ENCODE measurements around the gene BBX. TPM values are rescaled to one million over a fixed set of nuclear protein-coding genes. Genes with fewer than 3 reads are reported as not detected.

BBX gene
- 32.0 TPM for polyA plus RNA-seq
- long read RNA-seq, donor 1, partial matches to known transcripts = 6 of 6 reads
- long read RNA-seq, donor 1, other reads (novel, unspliced or antisense) = 0 of 6 reads
- long read RNA-seq, donor 2, full-length matches to known transcripts = 2 of 26 reads
- long read RNA-seq, donor 2, partial matches to known transcripts = 24 of 26 reads
- long read RNA-seq, donor 2, other reads (novel, unspliced or antisense) = 0 of 26 reads
- long read RNA-seq, donor 3 = 0 reads
- long read RNA-seq, donor 4 = 0 reads
- long read RNA-seq, donor 5, full-length matches to known transcripts = 1 of 1 reads
- long read RNA-seq, donor 5, partial matches to known transcripts = 0 of 1 reads
- long read RNA-seq, donor 5, other reads (novel, unspliced or antisense) = 0 of 1 reads
- long read RNA-seq, donor 6, partial matches to known transcripts = 14 of 14 reads
- long read RNA-seq, donor 6, other reads (novel, unspliced or antisense) = 0 of 14 reads
- long read RNA-seq, donor 7, partial matches to known transcripts = 13 of 13 reads
- long read RNA-seq, donor 7, other reads (novel, unspliced or antisense) = 0 of 13 reads
- long read RNA-seq, donor 8, partial matches to known transcripts = 26 of 27 reads
- long read RNA-seq, donor 8, other reads (novel, unspliced or antisense) = 0 of 27 reads
- long read RNA-seq, donor 9, partial matches to known transcripts = 13 of 13 reads
- long read RNA-seq, donor 9, other reads (novel, unspliced or antisense) = 0 of 13 reads
- long read RNA-seq, donor 10, partial matches to known transcripts = 32 of 33 reads
- long read RNA-seq, donor 10, other reads (novel, unspliced or antisense) = 0 of 33 reads
- long read RNA-seq, donor 11, partial matches to known transcripts = 10 of 10 reads
- long read RNA-seq, donor 11, other reads (novel, unspliced or antisense) = 0 of 10 reads

DNA sequence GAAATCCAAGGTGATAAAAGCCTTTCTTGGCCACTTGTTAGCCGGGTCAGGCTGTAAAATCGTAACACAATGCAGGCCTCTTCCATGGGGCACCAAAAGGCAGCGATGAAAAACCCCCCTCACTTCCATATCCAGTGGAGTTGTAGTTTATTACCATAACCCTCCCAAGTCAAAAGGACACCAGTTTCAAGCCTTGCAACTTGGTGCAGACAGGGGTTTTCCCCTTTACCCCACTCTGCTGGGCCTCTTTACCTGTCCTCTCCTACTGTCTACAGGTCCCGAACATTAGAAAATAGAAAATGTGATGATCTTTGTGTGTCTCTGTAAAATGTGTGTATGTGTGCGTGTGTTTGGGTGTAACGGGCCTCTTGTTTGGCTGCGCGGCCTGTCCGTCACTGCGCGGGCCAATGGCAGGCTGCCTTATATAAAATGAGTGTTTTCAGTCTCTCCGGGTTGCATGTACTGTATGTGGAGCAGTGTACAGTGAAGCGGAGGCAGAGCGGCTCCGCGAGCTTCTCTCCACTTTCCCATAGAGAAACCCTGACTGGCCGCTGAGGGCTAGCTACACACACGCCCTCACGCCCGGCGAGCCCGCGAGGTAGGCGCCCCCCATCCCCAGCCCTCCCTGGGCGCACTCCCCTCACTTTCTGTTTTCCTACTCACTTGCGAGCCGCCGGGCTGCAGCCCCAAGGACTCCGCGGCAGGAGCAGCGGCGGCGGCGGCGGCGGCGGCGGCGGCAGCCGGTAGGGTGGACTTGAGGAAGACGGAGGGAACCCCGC is at the start of gene BBX:
Gene BBX (plus strand): TSS at position 453 of the 779 bp plus-strand sequence. CDS start 187,499 bp downstream, outside the sequence.
- WGBS (ENCODE audit: insufficient coverage, low lambda C conversion rate) = no CpG with 5 or more reads among the region's 42 CpGs
- H3K9me3 ChIP-seq (ENCODE audit: control insufficient read depth, low read depth, low read length) = no peaks in the 10 kb centered on the region
- DNase-seq = peak; percentile 93 to 99
- H3K27me3 ChIP-seq (ENCODE audit: control insufficient read depth, insufficient read depth, low read length) = no peaks in the 10 kb centered on the region
- H3K4me1 ChIP-seq (ENCODE audit: control insufficient read depth, insufficient read depth, low read length) = peaks cover 4% of the 10 kb centered on the region
- H3K27ac ChIP-seq (ENCODE audit: low read length) = peak within 1 kb of the TSS; percentile 93
- no peaks in the 10 kb centered on the region for H3K36me3 ChIP-seq (ENCODE audit: control insufficient read depth, insufficient read depth, low read length)
- H3K4me3 ChIP-seq (ENCODE audit: low read length) = peak within 1 kb of the TSS; percentile 77

DNA sequence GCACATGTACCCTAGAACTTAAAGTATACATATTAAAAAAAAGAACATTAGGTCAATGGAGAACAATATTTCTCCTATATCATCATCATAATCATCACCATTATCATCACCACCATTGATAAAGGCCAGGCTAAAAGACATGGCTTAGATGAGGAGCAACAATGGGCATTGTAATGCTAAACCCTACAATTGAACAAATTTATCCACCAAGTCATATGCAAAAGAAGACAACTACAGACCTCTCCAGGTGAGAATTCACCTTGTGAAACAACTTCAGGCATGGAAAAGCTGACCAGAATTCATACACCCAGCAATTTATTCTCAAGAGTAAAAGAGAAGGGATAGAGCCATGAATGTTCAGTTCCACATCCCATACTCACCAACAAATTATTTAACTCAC is 46.3 kb upstream of the BBX start:
- DNase-seq = no peak
- H3K36me3 ChIP-seq (ENCODE audit: control insufficient read depth, insufficient read depth, low read length) = no peaks in the 10 kb centered on the region

GRCh38 chr3:107487490-107487889 is 35.3 kb upstream of the BBX start:
- 100% methylated on average over 1 of the region's 2 CpGs for WGBS (ENCODE audit: insufficient coverage, low lambda C conversion rate)
- Histone ChIP-seq H3K4me1 (ENCODE audit: control insufficient read depth, insufficient read depth, low read length) (no peaks in the 10 kb centered on the region), H3K27ac (ENCODE audit: low read length) (no peak overlapping the region), H3K4me3 (ENCODE audit: low read length) (no peak overlapping the region), H3K9me3 (ENCODE audit: control insufficient read depth, low read depth, low read length) (no peaks in the 10 kb centered on the region), H3K27me3 (ENCODE audit: control insufficient read depth, insufficient read depth, low read length) (no peaks in the 10 kb centered on the region), H3K36me3 (ENCODE audit: control insufficient read depth, insufficient read depth, low read length) (no peaks in the 10 kb centered on the region)
- no peak for DNase-seq

More for the DNA sequence above, 46.3 kb upstream of the BBX start:
- H3K27me3 ChIP-seq (ENCODE audit: control insufficient read depth, insufficient read depth, low read length) = peaks cover 2% of the 10 kb centered on the region
- no peaks in the 10 kb centered on the region for H3K9me3 ChIP-seq (ENCODE audit: control insufficient read depth, low read depth, low read length)
- H3K4me1 ChIP-seq (ENCODE audit: control insufficient read depth, insufficient read depth, low read length) = no peaks in the 10 kb centered on the region
- no peak overlapping the region for H3K4me3 ChIP-seq (ENCODE audit: low read length)
- H3K27ac ChIP-seq (ENCODE audit: low read length) = no peak overlapping the region

DNA sequence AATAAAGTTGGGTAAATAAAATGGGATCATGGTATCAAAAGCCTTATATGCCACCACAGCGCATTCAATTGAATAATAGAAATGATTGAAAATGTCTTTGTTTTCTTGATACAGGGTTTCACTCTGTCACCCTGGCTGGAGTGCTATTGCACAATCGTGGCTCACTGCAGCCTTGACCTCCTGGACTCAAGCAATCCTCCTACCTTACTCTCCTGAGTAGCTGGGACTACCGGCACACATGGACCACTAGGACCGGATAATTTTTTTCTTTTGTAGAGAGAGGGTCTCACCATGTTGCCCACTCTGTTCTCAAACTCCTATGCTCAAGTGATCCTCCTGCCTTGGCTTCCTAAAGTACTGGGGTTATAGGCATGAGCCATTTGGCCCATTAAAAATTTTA is 33.8 kb upstream of the BBX start:
- Histone ChIP-seq H3K27me3 (ENCODE audit: control insufficient read depth, insufficient read depth, low read length) (no peaks in the 10 kb centered on the region), H3K4me3 (ENCODE audit: low read length) (no peak overlapping the region), H3K36me3 (ENCODE audit: control insufficient read depth, insufficient read depth, low read length) (no peaks in the 10 kb centered on the region), H3K4me1 (ENCODE audit: control insufficient read depth, insufficient read depth, low read length) (no peaks in the 10 kb centered on the region), H3K9me3 (ENCODE audit: control insufficient read depth, low read depth, low read length) (no peaks in the 10 kb centered on the region), H3K27ac (ENCODE audit: low read length) (no peak overlapping the region)
- 10% methylated on average over 2 of the region's 4 CpGs for WGBS (ENCODE audit: insufficient coverage, low lambda C conversion rate)
- peak in 1 of 2 donors; percentile 34 for DNase-seq

DNA sequence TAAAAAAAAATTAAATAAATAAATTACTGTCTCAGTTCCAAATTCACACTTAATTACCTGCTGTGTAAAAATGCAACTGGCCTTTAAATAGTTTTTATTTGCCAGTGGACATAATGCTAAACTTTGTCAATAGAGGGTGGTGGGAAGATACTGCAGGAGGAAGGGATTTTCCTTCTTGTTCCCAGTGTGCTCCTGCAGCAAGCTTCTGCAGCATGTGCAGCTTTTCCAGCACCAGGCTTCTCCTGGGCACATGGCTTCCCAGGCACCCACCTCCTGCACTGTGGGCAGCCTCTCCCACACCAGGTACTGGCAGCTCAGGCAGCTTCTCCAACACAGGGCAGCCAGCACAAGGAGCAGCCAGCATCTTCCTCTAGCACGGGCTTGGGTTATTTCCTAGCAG is 29.6 kb upstream of the BBX start:
- Histone ChIP-seq H3K9me3 (ENCODE audit: control insufficient read depth, low read depth, low read length) (no peaks in the 10 kb centered on the region), H3K36me3 (ENCODE audit: control insufficient read depth, insufficient read depth, low read length) (no peaks in the 10 kb centered on the region), H3K27me3 (ENCODE audit: control insufficient read depth, insufficient read depth, low read length) (no peaks in the 10 kb centered on the region), H3K4me3 (ENCODE audit: low read length) (no peak overlapping the region), H3K27ac (ENCODE audit: low read length) (no peak overlapping the region), H3K4me1 (ENCODE audit: control insufficient read depth, insufficient read depth, low read length) (no peaks in the 10 kb centered on the region)
- no peak for DNase-seq
- no CpG with 5 or more reads among the region's 1 CpG for WGBS (ENCODE audit: insufficient coverage, low lambda C conversion rate)

DNA sequence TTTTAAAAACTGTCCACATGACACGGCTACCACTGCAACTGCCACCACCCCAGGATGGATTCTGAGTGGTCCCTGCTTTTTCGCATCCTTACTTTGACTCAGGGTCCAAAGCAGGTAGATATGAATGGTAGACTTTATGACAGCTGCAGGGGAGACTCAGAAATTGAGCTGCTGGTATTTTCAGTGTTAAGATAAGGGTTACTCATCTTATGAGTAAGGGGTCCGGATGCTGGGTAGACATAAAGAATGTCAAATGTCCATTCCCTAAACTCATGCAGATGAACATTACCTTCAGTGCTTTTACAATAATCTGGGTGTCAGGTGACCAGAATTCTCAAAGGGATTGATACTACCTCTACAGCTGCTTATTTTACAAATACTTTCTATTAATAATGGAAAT is 25.9 kb upstream of the BBX start:
- Histone ChIP-seq H3K27ac (ENCODE audit: low read length) (no peak overlapping the region), H3K4me1 (ENCODE audit: control insufficient read depth, insufficient read depth, low read length) (no peaks in the 10 kb centered on the region), H3K27me3 (ENCODE audit: control insufficient read depth, insufficient read depth, low read length) (no peaks in the 10 kb centered on the region), H3K4me3 (ENCODE audit: low read length) (no peak overlapping the region), H3K36me3 (ENCODE audit: control insufficient read depth, insufficient read depth, low read length) (no peaks in the 10 kb centered on the region), H3K9me3 (ENCODE audit: control insufficient read depth, low read depth, low read length) (no peaks in the 10 kb centered on the region)
- DNase-seq = no peak
- no CpG with 5 or more reads among the region's 3 CpGs for WGBS (ENCODE audit: insufficient coverage, low lambda C conversion rate)

DNA sequence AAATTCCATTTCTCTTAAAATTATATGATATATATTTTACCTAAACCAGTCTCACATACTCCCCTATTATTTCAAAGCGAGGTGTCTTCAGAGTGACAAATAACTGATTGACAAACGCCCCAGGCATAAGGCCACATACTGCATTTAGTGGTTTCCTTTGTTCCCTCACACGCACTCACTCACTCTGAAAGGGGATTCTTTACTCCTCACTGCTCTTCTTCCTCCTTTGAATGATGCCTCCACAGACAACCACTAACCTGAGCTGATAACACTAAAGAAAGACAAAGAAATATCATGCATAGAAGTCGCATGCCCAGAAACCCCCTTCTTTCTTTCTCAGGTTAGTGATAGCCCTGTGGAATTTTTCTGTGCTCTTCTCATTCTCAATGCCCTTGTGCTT is 24.1 kb upstream of the BBX start:
- Histone ChIP-seq H3K4me3 (ENCODE audit: low read length) (no peak overlapping the region), H3K27ac (ENCODE audit: low read length) (no peak overlapping the region), H3K36me3 (ENCODE audit: control insufficient read depth, insufficient read depth, low read length) (no peaks in the 10 kb centered on the region), H3K4me1 (ENCODE audit: control insufficient read depth, insufficient read depth, low read length) (no peaks in the 10 kb centered on the region), H3K27me3 (ENCODE audit: control insufficient read depth, insufficient read depth, low read length) (no peaks in the 10 kb centered on the region), H3K9me3 (ENCODE audit: control insufficient read depth, low read depth, low read length) (no peaks in the 10 kb centered on the region)
- WGBS (ENCODE audit: insufficient coverage, low lambda C conversion rate) = 75% methylated on average over 2 of the region's 4 CpGs
- no peak for DNase-seq

DNA sequence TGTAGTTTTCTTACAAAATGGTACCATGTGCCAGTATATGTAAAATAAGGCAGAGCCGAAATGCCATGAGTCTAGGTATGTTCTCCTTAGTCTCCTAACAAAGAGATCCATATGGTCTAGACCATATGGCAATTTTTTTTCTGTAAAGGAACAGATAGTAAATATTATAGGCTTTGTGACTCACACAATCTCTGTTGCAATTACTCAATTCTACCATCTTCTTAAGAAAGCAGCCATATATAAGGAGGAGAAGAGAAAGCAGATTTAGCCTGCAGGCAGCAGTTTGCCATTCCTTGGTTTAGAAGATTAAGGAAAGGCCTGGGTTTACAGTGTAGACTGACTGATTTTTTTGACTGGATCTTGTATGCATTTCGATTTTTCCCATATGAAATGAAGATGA is 16.3 kb upstream of the BBX start:
- H3K27me3 ChIP-seq (ENCODE audit: control insufficient read depth, insufficient read depth, low read length) = no peaks in the 10 kb centered on the region
- peaks cover 2% of the 10 kb centered on the region for H3K4me1 ChIP-seq (ENCODE audit: control insufficient read depth, insufficient read depth, low read length)
- DNase-seq = no peak
- H3K4me3 ChIP-seq (ENCODE audit: low read length) = no peak overlapping the region
- H3K36me3 ChIP-seq (ENCODE audit: control insufficient read depth, insufficient read depth, low read length) = no peaks in the 10 kb centered on the region
- no peak overlapping the region for H3K27ac ChIP-seq (ENCODE audit: low read length)
- 100% methylated on average over 2 of the region's 2 CpGs for whole genome bisulfite sequencing (ENCODE audit: insufficient coverage, low lambda C conversion rate)
- no peaks in the 10 kb centered on the region for H3K9me3 ChIP-seq (ENCODE audit: control insufficient read depth, low read depth, low read length)

DNA sequence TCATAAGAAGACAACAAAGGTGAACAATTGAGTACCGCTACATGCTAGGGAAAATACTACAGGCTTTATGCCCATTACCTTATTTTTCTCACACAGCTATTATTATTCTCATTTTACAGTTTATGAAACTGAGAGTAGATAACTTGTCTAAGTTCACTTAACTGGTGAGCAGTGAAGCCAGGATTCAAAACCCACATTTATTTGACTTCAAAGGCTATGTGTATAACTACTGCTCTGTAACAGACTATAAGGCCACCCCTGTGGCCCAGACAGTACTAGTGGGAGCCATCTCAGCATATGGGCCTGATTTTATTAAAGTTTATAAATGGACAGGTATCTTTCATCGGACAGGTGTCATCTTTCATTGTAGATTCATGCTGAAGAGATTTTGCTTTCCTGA is 14.4 kb upstream of the BBX start:
- Histone ChIP-seq H3K9me3 (ENCODE audit: control insufficient read depth, low read depth, low read length) (no peaks in the 10 kb centered on the region), H3K4me1 (ENCODE audit: control insufficient read depth, insufficient read depth, low read length) (peaks cover 2% of the 10 kb centered on the region), H3K4me3 (ENCODE audit: low read length) (no peak overlapping the region), H3K27me3 (ENCODE audit: control insufficient read depth, insufficient read depth, low read length) (no peaks in the 10 kb centered on the region), H3K36me3 (ENCODE audit: control insufficient read depth, insufficient read depth, low read length) (no peaks in the 10 kb centered on the region), H3K27ac (ENCODE audit: low read length) (no peak overlapping the region)
- 100% methylated on average over 1 of the region's 2 CpGs for WGBS (ENCODE audit: insufficient coverage, low lambda C conversion rate)
- no peak for DNase-seq

- no peak overlapping the region for H3K4me3 ChIP-seq (ENCODE audit: low read length)
- H3K27me3 ChIP-seq (ENCODE audit: control insufficient read depth, insufficient read depth, low read length) = no peaks in the 10 kb centered on the region
- DNase-seq = no peak
- no peaks in the 10 kb centered on the region for H3K36me3 ChIP-seq (ENCODE audit: control insufficient read depth, insufficient read depth, low read length)
- H3K27ac ChIP-seq (ENCODE audit: low read length) = no peak overlapping the region
- H3K4me1 ChIP-seq (ENCODE audit: control insufficient read depth, insufficient read depth, low read length) = peaks cover 2% of the 10 kb centered on the region
- no peaks in the 10 kb centered on the region for H3K9me3 ChIP-seq (ENCODE audit: control insufficient read depth, low read depth, low read length)
- WGBS (ENCODE audit: insufficient coverage, low lambda C conversion rate) = no CpG with 5 or more reads among the region's 1 CpG
These were observed 10.7 kb upstream of the BBX start for GRCh38 chr3:107512108-107512507.
